Measurements from ENCODE around the gene PRKCA. TPM values are rescaled to one million over a fixed set of nuclear protein-coding genes. Genes with fewer than 3 reads are reported as not detected.

PRKCA gene
- total RNA-seq, 2 experiments from 2014 or later = 84.4 to 87.9 TPM

DNA sequence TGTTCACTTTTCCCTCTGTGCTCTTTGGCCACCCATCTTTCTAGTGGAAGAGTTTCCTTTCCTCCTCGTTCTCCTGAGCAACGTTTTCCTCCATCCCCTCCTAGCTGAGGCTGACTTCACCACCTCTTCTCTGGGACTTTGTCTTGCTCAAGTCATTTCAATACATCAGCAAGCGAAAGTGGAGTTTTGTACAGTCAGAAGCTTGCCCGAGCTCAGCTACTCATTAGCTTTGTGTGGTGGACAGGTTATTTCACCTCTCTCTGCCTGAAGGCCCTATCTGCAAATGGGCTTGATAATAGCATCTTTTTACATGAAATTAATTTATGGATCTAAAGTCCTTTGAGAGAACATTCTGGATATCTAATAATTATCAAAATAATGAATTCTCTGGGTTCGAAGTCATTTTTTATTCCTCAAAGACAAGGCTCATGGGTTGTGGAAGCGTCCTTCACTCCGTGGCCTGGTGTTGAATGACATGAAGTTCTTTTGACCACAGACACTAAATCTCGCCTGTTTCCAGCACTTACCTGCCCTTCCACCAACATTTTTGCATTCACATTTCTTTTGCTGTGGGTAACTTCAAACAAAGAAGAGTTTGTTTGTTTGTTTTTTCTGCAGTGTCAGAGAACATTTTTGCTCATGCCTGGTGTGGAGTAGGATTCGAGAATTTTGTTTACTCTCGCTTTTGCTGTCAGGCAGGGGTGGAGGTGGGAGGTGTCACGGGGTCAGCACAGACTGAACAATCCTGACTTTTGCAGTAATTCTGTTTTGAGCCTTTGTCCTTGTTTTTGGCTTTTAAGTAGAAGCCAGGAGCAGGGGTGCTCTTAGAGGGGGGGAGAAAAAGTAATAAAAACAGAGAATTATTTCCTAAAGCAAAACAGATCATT is 377.5 kb downstream of the PRKCA start:
- POLR2A ChIA-PET = interaction anchor here (1.0 kb wide), 1 partner anchor 12 kb away, joined by 3 read pairs; no protein-coding TSS in a partner anchor
- peaks cover 9% of the 10 kb centered on the region for H3K9me3 Mint-ChIP-seq
- H3K4me1 Mint-ChIP-seq (ENCODE audit: low read depth) = peaks cover 24% of the 10 kb centered on the region
- intact Hi-C loops (cut with micrococcal nuclease) = loop anchor here (10.0 kb wide), 1 partner anchor 245 kb away; no protein-coding TSS in a partner anchor
- peaks cover 34% of the 10 kb centered on the region for H3K36me3 Mint-ChIP-seq (ENCODE audit: low read depth)
- H3K27me3 Mint-ChIP-seq = no peaks in the 10 kb centered on the region
- H3K27ac Mint-ChIP-seq = no peak overlapping the region
- DNase-seq = no peak
- no peak for ATAC-seq
- H3K4me3 Mint-ChIP-seq = no peak overlapping the region
- CTCF ChIA-PET = no interaction called here
- TF ChIP-seq, protein P1, sequence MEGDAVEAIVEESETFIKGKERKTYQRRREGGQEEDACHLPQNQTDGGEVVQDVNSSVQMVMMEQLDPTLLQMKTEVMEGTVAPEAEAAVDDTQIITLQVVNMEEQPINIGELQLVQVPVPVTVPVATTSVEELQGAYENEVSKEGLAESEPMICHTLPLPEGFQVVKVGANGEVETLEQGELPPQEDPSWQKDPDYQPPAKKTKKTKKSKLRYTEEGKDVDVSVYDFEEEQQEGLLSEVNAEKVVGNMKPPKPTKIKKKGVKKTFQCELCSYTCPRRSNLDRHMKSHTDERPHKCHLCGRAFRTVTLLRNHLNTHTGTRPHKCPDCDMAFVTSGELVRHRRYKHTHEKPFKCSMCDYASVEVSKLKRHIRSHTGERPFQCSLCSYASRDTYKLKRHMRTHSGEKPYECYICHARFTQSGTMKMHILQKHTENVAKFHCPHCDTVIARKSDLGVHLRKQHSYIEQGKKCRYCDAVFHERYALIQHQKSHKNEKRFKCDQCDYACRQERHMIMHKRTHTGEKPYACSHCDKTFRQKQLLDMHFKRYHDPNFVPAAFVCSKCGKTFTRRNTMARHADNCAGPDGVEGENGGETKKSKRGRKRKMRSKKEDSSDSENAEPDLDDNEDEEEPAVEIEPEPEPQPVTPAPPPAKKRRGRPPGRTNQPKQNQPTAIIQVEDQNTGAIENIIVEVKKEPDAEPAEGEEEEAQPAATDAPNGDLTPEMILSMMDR (IDR thresholded peaks at IDR 0.05) = no peak

DNA sequence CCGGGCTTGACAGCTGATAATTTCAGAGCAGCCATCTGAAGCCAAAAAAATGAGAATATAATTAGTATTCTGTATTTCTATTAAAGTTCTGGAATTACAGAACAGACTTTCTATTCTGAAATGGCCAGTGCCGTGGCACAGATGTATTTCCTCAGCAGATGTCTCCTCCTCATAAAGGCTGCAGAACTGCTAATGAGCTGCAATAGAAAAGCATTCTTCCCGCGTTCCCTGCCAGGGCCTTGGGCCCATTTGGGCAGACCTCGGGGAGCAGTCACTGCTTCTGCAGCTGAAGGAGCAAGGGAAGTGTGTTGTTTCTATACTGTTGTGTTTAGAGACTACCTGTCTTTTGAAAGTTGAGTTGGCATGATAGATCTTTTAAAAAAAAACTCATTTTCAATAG is 379.9 kb downstream of the PRKCA start:
- Mint-ChIP-seq H3K9me3 (peaks cover 9% of the 10 kb centered on the region), H3K27me3 (no peaks in the 10 kb centered on the region), H3K4me1 (ENCODE audit: low read depth) (peaks cover 22% of the 10 kb centered on the region), H3K27ac (no peak overlapping the region), H3K36me3 (ENCODE audit: low read depth) (peaks cover 29% of the 10 kb centered on the region), H3K4me3 (no peak overlapping the region)
- ATAC-seq = no peak
- no peak for DNase-seq
- ChIA-PET POLR2A (no interaction called here), CTCF (no interaction called here)
- intact Hi-C loops (cut with micrococcal nuclease) = no loop called here
- TF ChIP-seq, protein P1 (IDR thresholded peaks at IDR 0.05) = no peak

DNA sequence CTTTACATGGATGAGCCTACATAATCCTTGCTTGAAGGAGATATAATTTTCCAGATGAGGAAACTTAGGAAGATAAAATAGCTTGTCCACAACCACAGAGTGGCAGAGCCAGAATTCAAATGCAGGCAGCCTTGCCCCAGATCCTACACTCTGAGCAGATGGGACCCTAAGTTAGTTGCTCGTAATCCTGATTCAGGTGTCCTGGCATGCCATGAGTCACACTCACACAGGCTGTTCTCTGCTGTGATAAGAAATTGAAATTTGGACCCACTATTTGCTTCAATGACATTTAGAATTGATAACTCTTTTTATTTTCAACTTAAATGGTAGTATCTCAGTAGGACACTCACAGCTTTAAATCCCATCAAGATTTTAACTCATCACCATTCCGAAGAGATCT is 381.8 kb downstream of the PRKCA start:
- no peaks in the 10 kb centered on the region for H3K27me3 Mint-ChIP-seq
- H3K4me3 Mint-ChIP-seq = no peak overlapping the region
- TF ChIP-seq, protein P1 (IDR thresholded peaks at IDR 0.05) = no peak
- peaks cover 6% of the 10 kb centered on the region for H3K4me1 Mint-ChIP-seq (ENCODE audit: low read depth)
- ChIA-PET POLR2A (no interaction called here), CTCF (interaction anchor here (1.0 kb wide), 1 partner anchor 483 kb away, joined by 3 read pairs; no protein-coding TSS in a partner anchor)
- DNase-seq = no peak
- no peak overlapping the region for H3K27ac Mint-ChIP-seq
- H3K36me3 Mint-ChIP-seq (ENCODE audit: low read depth) = peaks cover 25% of the 10 kb centered on the region
- intact Hi-C loops (cut with micrococcal nuclease) = no loop called here
- no peak for ATAC-seq
- H3K9me3 Mint-ChIP-seq = no peaks in the 10 kb centered on the region

DNA sequence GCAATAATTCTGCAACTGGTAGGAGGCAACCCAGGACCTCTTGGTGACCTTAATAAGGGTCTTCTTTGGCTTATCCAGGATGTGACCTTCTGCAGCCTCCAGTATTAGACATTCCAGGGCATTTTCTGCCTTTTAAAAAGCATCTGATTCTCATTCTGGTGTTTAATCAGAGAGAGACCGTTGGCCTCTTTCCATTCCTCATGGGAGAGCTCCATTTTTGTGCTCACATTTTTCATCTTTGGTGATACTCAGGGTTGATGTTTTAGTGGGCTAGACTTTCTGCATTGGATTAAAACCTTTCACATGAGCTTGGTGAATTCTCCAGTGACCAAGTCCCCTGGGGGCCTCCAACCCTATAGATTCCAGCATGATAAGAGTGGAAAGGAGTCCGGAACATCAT is 382.3 kb downstream of the PRKCA start:
- ChIA-PET CTCF (interaction anchor here (1.6 kb wide), 1 partner anchor 496 kb away, joined by 4 read pairs; no protein-coding TSS in a partner anchor), POLR2A (no interaction called here)
- Mint-ChIP-seq H3K4me1 (ENCODE audit: low read depth) (peaks cover 6% of the 10 kb centered on the region), H3K27ac (no peak overlapping the region), H3K27me3 (no peaks in the 10 kb centered on the region), H3K36me3 (ENCODE audit: low read depth) (peaks cover 26% of the 10 kb centered on the region), H3K9me3 (no peaks in the 10 kb centered on the region), H3K4me3 (no peak overlapping the region)
- TF ChIP-seq, protein P1 (IDR thresholded peaks at IDR 0.05) = no peak
- intact Hi-C loops (cut with micrococcal nuclease) = no loop called here
- ATAC-seq = no peak
- DNase-seq = no peak

DNA sequence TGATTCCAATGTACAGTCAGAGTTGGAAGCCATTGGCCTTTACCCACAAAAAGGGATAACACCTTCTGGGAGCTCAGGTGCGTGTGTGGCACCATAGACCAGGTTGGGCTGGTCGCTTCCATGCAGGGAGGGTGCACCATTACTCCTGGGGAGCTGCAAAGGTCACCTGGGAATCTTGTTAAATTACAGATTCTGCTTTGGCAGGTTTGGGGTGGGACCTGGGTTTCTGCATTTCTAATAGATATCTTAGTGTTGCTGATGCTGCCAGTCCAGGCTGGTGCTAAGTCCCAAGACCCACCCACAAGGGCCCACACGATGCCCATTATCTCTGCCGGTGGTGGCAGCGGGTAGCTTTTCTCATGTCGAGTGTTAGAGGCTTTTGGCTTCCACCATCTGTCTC is 384.2 kb downstream of the PRKCA start:
- intact Hi-C loops (cut with micrococcal nuclease) = no loop called here
- no peak for DNase-seq
- H3K9me3 Mint-ChIP-seq = no peaks in the 10 kb centered on the region
- ChIA-PET CTCF (interaction anchor here (1.7 to 2.2 kb wide), 2 partner anchors 11 to 120 kb away, joined by 4 to 6 read pairs; no protein-coding TSS in a partner anchor), POLR2A (interaction anchor here (0.6 kb wide), 1 partner anchor 39 kb away, joined by 3 read pairs; no protein-coding TSS in a partner anchor)
- no peaks in the 10 kb centered on the region for H3K27me3 Mint-ChIP-seq
- no peak for ATAC-seq
- peaks cover 37% of the 10 kb centered on the region for H3K36me3 Mint-ChIP-seq (ENCODE audit: low read depth)
- no peak overlapping the region for H3K4me3 Mint-ChIP-seq
- H3K27ac Mint-ChIP-seq = no peak overlapping the region
- peaks cover 9% of the 10 kb centered on the region for H3K4me1 Mint-ChIP-seq (ENCODE audit: low read depth)
- TF ChIP-seq, protein P1 (IDR thresholded peaks at IDR 0.05) = no peak
